Muscle layer of colon (tissue), 2 donors: ENCODE data around the gene UNCX.

Experiments used
- H3K27ac ChIP-seq: one replicate; pipeline ENCODE4 v1.7.0; 2013; ENCODE audit warnings: low read depth, mild to moderate bottlenecking, low read length, moderate library complexity
- H3K27me3 ChIP-seq, 2 donors: one replicate each; pipeline ENCODE4 v1.7.0; 2013; ENCODE audit warnings: low read length in 2 of 2, mild to moderate bottlenecking in 2 of 2; ENCODE audit not compliant: insufficient read depth in 2 of 2, control insufficient read depth in 1 of 2
- H3K36me3 ChIP-seq: one replicate; pipeline ENCODE4 v1.7.0; 2013; ENCODE audit warnings: mild to moderate bottlenecking, low read length; ENCODE audit not compliant: insufficient read depth
- H3K4me1 ChIP-seq: one replicate; pipeline ENCODE4 v1.7.0; 2013; ENCODE audit warnings: mild to moderate bottlenecking, low read length; ENCODE audit not compliant: insufficient read depth
- H3K4me3 ChIP-seq, 2 donors: one replicate each; pipeline ENCODE4 v1.7.0; 2013; ENCODE audit warnings: low read length in 2 of 2, low read depth in 1 of 2, mild to moderate bottlenecking in 1 of 2, moderate library complexity in 1 of 2
- H3K9ac ChIP-seq: one replicate; pipeline ENCODE4 v1.7.0; 2013; ENCODE audit warnings: low read length
- H3K9me3 ChIP-seq: one replicate; pipeline ENCODE4 v1.7.0; 2013; ENCODE audit warnings: mild to moderate bottlenecking, low read length
- donor health status: abdominal sarcoma.
- donor health status: Adenocarcinoma of cecum.

UNCX gene

GRCh38 chr7:1248143-1248915, 15.7 kb downstream of the UNCX start:
- Histone ChIP-seq H3K27me3 (peaks cover 45 to 90% of the 10 kb centered on the region in 2 donors), H3K4me3 (no peak overlapping the region), H3K36me3 (no peaks in the 10 kb centered on the region), H3K27ac (no peak overlapping the region), H3K9me3 (no peaks in the 10 kb centered on the region), H3K4me1 (no peaks in the 10 kb centered on the region), H3K9ac (no peak overlapping the region)

GRCh38 chr7:1248916-1249581, 16.4 kb downstream of the UNCX start:
- H3K9ac ChIP-seq = no peak overlapping the region
- H3K27me3 ChIP-seq = peaks cover 38 to 89% of the 10 kb centered on the region in 2 donors
- no peak overlapping the region for H3K27ac ChIP-seq
- no peak overlapping the region for H3K4me3 ChIP-seq
- no peaks in the 10 kb centered on the region for H3K4me1 ChIP-seq
- H3K9me3 ChIP-seq = no peaks in the 10 kb centered on the region
- H3K36me3 ChIP-seq = no peaks in the 10 kb centered on the region

DNA sequence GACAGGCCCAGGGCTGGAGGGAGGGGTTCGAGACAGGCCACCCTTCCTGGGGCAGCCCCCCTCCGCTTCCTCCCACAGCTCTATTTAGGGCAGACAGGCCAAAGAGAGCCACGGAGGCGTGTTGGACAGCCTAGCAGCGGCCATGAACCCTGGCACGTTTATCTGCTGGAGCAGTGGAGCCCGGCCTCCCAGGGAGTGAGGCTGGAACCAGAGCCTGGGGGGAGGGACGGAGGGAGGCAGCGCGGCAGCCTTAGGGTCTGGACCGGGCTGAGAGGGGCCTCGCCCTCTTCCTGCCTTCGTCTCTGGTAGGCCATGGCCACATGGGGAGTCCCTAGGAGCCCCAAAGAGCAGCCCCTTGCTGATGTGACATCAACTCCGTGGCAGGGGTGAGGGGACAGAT, 17.1 kb downstream of the UNCX start:
- H3K4me1 ChIP-seq = no peaks in the 10 kb centered on the region
- no peak overlapping the region for H3K27ac ChIP-seq
- H3K4me3 ChIP-seq = no peak overlapping the region
- H3K36me3 ChIP-seq = no peaks in the 10 kb centered on the region
- no peak overlapping the region for H3K9ac ChIP-seq
- H3K27me3 ChIP-seq = peaks cover 31 to 87% of the 10 kb centered on the region in 2 donors
- H3K9me3 ChIP-seq = no peaks in the 10 kb centered on the region

- H3K9me3 ChIP-seq = no peaks in the 10 kb centered on the region
- H3K4me3 ChIP-seq = no peak overlapping the region
- H3K4me1 ChIP-seq = no peaks in the 10 kb centered on the region
- no peaks in the 10 kb centered on the region for H3K36me3 ChIP-seq
- no peak overlapping the region for H3K9ac ChIP-seq
- H3K27me3 ChIP-seq = peaks cover 19 to 85% of the 10 kb centered on the region in 2 donors
- H3K27ac ChIP-seq = no peak overlapping the region
Measured at GRCh38 chr7:1250901-1251300, 18.2 kb downstream of the UNCX start.

- peaks cover 10 to 83% of the 10 kb centered on the region in 2 donors for H3K27me3 ChIP-seq
- H3K27ac ChIP-seq = no peak overlapping the region
Measured at GRCh38 chr7:1251796-1252539, 19.3 kb downstream of the UNCX start.

GRCh38 chr7:1252540-1253090, 19.9 kb downstream of the UNCX start:
- no peak overlapping the region for H3K4me3 ChIP-seq
- no peak overlapping the region for H3K9ac ChIP-seq
- peaks cover 10 to 76% of the 10 kb centered on the region in 2 donors for H3K27me3 ChIP-seq

More at GRCh38 chr7:1251796-1252539, 19.3 kb downstream of the UNCX start:
- H3K9me3 ChIP-seq = no peaks in the 10 kb centered on the region
- no peak overlapping the region for H3K4me3 ChIP-seq
- no peaks in the 10 kb centered on the region for H3K4me1 ChIP-seq
- H3K9ac ChIP-seq = no peak overlapping the region
- no peaks in the 10 kb centered on the region for H3K36me3 ChIP-seq

GRCh38 chr7:1253681-1254181, 21.1 kb downstream of the UNCX start:
- Histone ChIP-seq H3K4me1 (no peaks in the 10 kb centered on the region), H3K9ac (no peak overlapping the region), H3K27ac (no peak overlapping the region), H3K9me3 (no peaks in the 10 kb centered on the region), H3K27me3 (peaks cover 2 to 65% of the 10 kb centered on the region in 2 donors), H3K4me3 (no peak overlapping the region), H3K36me3 (no peaks in the 10 kb centered on the region)

More at GRCh38 chr7:1252540-1253090, 19.9 kb downstream of the UNCX start:
- Histone ChIP-seq H3K36me3 (no peaks in the 10 kb centered on the region), H3K27ac (no peak overlapping the region), H3K9me3 (no peaks in the 10 kb centered on the region), H3K4me1 (no peaks in the 10 kb centered on the region)

DNA sequence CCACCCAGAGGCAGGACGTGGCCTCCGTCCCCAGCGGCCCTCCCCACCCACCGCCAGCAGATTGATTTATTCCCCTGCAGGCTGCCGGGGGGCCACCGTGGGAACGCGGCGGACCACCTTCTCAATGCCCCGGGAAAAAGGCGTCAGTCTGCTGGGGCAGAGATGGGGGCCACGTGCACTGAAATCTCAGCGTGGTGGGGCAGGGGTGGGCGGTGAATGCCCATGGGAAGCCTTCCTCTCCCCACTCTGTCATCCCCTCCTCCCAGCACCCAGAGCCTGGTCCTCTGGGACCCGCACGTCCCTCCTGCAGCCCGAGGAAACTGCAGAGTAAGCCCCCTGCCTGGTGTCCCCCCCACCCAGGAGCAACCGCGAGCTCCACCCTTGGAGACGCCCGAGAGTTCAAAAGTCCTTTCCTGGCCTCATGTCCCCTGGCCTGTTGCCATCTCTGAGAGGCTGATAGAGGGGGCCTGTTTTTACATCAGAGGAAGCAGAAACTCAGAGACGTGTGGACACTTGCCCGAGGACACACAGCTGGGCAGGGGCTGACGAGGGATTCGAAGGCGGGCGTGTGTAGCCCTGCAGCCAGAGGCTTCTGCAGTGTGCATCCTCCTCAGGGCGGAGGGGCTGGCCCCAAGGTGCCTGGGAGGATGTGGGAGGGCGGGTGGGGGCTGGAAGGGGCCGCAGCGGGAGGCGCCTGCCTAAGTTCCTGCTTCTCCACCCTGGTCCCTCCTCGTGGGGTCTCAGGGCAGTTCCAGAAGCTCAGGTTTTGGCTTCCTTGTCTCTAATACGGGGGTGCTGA, 21.8 kb downstream of the UNCX start:
- Histone ChIP-seq H3K4me3 (no peak overlapping the region), H3K4me1 (no peaks in the 10 kb centered on the region), H3K9ac (no peak overlapping the region), H3K27me3 (peaks cover 0 to 63% of the 10 kb centered on the region in 2 donors), H3K9me3 (no peaks in the 10 kb centered on the region), H3K27ac (no peak overlapping the region), H3K36me3 (no peaks in the 10 kb centered on the region)

DNA sequence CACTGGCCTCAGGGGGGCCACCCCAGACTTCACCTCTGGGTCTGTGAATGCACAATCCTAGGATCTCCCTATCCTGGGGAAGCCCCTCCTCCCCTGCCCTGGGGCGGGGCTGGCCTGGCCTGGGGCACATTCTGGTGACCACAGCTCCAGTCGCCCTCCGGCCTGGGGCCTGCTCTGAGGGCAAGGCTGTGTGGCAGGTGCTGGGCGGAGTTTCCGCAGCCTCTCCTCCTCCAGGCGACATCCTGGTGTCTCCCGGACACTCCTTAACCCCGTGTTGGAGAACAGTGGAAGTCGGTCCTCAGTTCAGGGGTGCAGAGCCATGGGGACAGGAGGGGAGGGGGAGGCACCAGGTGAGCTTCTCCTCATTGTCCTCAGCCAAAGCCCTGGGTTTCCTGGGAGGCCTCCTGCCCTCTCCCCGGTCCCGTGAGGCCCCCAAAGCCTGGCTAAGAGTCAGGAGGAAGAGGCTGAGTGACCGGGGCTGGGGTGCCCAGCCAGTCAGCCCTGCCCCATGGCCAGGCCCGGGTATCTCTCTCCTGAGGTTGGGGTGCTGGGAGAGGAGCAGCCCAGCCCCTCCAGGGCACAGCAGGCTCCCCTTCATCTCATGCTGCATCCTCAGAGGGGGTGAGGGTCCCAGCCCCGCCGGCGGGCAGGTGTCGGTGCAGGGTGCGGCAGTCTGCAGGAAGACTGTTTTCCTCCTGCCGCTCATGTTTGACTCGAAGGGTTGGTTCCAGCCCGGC, 22.6 kb downstream of the UNCX start:
- Histone ChIP-seq H3K27me3 (peaks cover 0 to 65% of the 10 kb centered on the region in 2 donors), H3K4me3 (no peak overlapping the region), H3K36me3 (no peaks in the 10 kb centered on the region), H3K27ac (no peak overlapping the region), H3K4me1 (no peaks in the 10 kb centered on the region), H3K9me3 (no peaks in the 10 kb centered on the region), H3K9ac (no peak overlapping the region)

- H3K9me3 ChIP-seq = no peaks in the 10 kb centered on the region
- peaks cover 0 to 66% of the 10 kb centered on the region in 2 donors for H3K27me3 ChIP-seq
- H3K36me3 ChIP-seq = no peaks in the 10 kb centered on the region
- H3K9ac ChIP-seq = no peak overlapping the region
- H3K4me3 ChIP-seq = no peak overlapping the region
- no peak overlapping the region for H3K27ac ChIP-seq
- H3K4me1 ChIP-seq = no peaks in the 10 kb centered on the region
Measured at GRCh38 chr7:1255817-1256340, 23.2 kb downstream of the UNCX start.
